H1 (cell line): ENCODE results near the gene AIFM1. TPM values are rescaled to one million over a fixed set of nuclear protein-coding genes. Genes with fewer than 3 reads are reported as not detected.

Experiments
- CTCF ChIA-PET: fragments of 300-600 bp; sonication (Branson Sonifier 250); formaldehyde crosslinking; loops from one replicate; lab custom pipeline; 2021; ENCODE audit not compliant: partially characterized antibody; lab: Charles Lee
- POLR2A ChIA-PET: fragments of 300-600 bp; sonication (Branson Sonifier 250); formaldehyde crosslinking; loops from one replicate; lab custom pipeline; 2021; ENCODE audit warnings: inconsistent platforms; ENCODE audit not compliant: partially characterized antibody; lab: Charles Lee
- DNase-seq, 2 experiments: peaks; one replicate each; pipeline versions ENCODE4 v3.0.0 to v3.0.0-alpha.2; 2010 to 2022; ENCODE audit warnings: low spot score in 2 of 2, low read depth in 1 of 2, mixed read lengths in 1 of 2
- FAIRE-seq: peaks from 2 replicates; lab custom pipeline; 2011; peaks lifted over from hg19 to GRCh38; lab: Jason Lieb, UNC
- H2AFZ ChIP-seq: 2 replicates; pipeline ENCODE4 v1.8.1; 2012; ENCODE audit warnings: low read length, inconsistent platforms
- H2AK5ac ChIP-seq: 2 replicates; pipeline ENCODE4 v1.6.1; 2013; ENCODE audit warnings: low read depth, low read length
- H2BK120ac ChIP-seq: replicated peaks from 2 replicates; pipeline ENCODE3; 2013; ENCODE audit warnings: low read depth, low read length, inconsistent platforms
- H2BK12ac ChIP-seq: 2 replicates; pipeline ENCODE4 v1.6.1; 2013; ENCODE audit warnings: low read depth, low read length
- H2BK15ac ChIP-seq: 2 replicates; pipeline ENCODE4 v1.6.1; 2013; ENCODE audit warnings: low read length
- H2BK20ac ChIP-seq: 2 replicates; pipeline ENCODE4 v1.6.1; 2013; ENCODE audit warnings: low read length
- H2BK5ac ChIP-seq: 2 replicates; pipeline ENCODE4 v1.6.1; 2013; ENCODE audit warnings: low read depth, low read length
- H3K14ac ChIP-seq: 2 replicates; pipeline ENCODE4 v1.6.1; 2013; ENCODE audit warnings: inconsistent platforms; ENCODE audit not compliant: insufficient read length
- H3K18ac ChIP-seq: 2 replicates; pipeline ENCODE4 v1.6.1; 2013; ENCODE audit warnings: low read length; ENCODE audit errors: extremely low read depth
- H3K23ac ChIP-seq: 2 replicates; pipeline ENCODE4 v1.6.1; 2013; ENCODE audit warnings: inconsistent platforms; ENCODE audit not compliant: insufficient read length
- H3K23me2 ChIP-seq: 2 replicates; pipeline ENCODE4 v1.6.1; 2013; ENCODE audit warnings: low read depth, low read length
- H3K27ac ChIP-seq: 2 replicates; pipeline ENCODE4 v1.6.1; 2011; ENCODE audit warnings: low read depth, low read length, inconsistent platforms
- H3K27me3 ChIP-seq, 4 experiments: replicated peaks in 1 of 4; 1 replicate in 1 of 4; 2 replicates in 3 of 4; pipeline versions ENCODE4 v1.6.1 to v1.8.1; 2011 to 2013; ENCODE audit warnings: low read length in 3 of 4, mild to moderate bottlenecking in 3 of 4, inconsistent platforms in 2 of 4, mixed read lengths in 2 of 4, moderate library complexity in 1 of 4; ENCODE audit not compliant: control insufficient read depth in 3 of 4, insufficient read depth in 3 of 4; ENCODE audit errors: extremely low read depth in 1 of 4
- H3K36me3 ChIP-seq, 4 experiments: 2 replicates each; pipeline versions ENCODE4 v1.6.1 to v1.8.1; 2011 to 2013; ENCODE audit warnings: mild to moderate bottlenecking in 4 of 4, low read length in 3 of 4, moderate library complexity in 2 of 4, control low read depth in 1 of 4, inconsistent platforms in 1 of 4; ENCODE audit not compliant: insufficient read depth in 4 of 4, control insufficient read depth in 2 of 4
- H3K4ac ChIP-seq: replicated peaks from 2 replicates; pipeline ENCODE3; 2013; ENCODE audit warnings: low read length, low read depth, mixed read lengths, inconsistent platforms; ENCODE audit not compliant: insufficient read length
- H3K4me1 ChIP-seq, 4 experiments: replicated peaks in 1 of 4; 1 replicate in 1 of 4; 2 replicates in 3 of 4; pipeline versions ENCODE4 v1.6.1 to v1.8.1; 2011 to 2013; ENCODE audit warnings: low read length in 3 of 4, inconsistent platforms in 2 of 4, mixed read lengths in 1 of 4; ENCODE audit not compliant: insufficient read depth in 4 of 4, control insufficient read depth in 3 of 4
- H3K4me2 ChIP-seq, 2 experiments: 2 replicates each; pipeline versions ENCODE4 v1.6.1 to v1.8.1; 2011 to 2013; ENCODE audit warnings: low read depth in 2 of 2, low read length in 2 of 2, control low read depth in 1 of 2, inconsistent platforms in 1 of 2, mild to moderate bottlenecking in 1 of 2; ENCODE audit not compliant: insufficient read depth in 1 of 2
- H3K4me3 ChIP-seq, 4 experiments: fragments of 200-600, 300-600 bp in 1 of 4; sonication (generic), shearing (Covaris generic), sonication (Bioruptor Twin) in 1 of 4; 2 replicates each; pipeline versions ENCODE4 v1.5.1 to v1.8.1; 2011 to 2016; ENCODE audit warnings: low read length in 4 of 4, low read depth in 3 of 4, control low read depth in 2 of 4, inconsistent platforms in 2 of 4, mild to moderate bottlenecking in 2 of 4, mixed read lengths in 1 of 4, moderate library complexity in 1 of 4; ENCODE audit not compliant: insufficient read depth in 2 of 4; ENCODE audit errors: extremely low read depth in 1 of 4
- H3K56ac ChIP-seq: replicated peaks from 2 replicates; pipeline ENCODE3; 2013; ENCODE audit warnings: low read depth, mild to moderate bottlenecking, mixed read lengths, low read length, inconsistent platforms; ENCODE audit not compliant: insufficient read length
- H3K79me1 ChIP-seq: 2 replicates; pipeline ENCODE4 v1.6.1; 2013; ENCODE audit warnings: low read depth, low read length, control low read depth
- H3K79me2 ChIP-seq, 2 experiments: 2 replicates each; pipeline versions ENCODE4 v1.6.1 to v1.8.1; 2012 to 2013; ENCODE audit warnings: low read length in 2 of 2, mild to moderate bottlenecking in 2 of 2, inconsistent platforms in 1 of 2; ENCODE audit not compliant: insufficient read depth in 2 of 2, control insufficient read depth in 1 of 2
- H3K9ac ChIP-seq, 4 experiments: replicated peaks in 1 of 4; 1 replicate in 1 of 4; 2 replicates in 3 of 4; pipeline versions ENCODE4 v1.6.1 to v1.8.1; 2011 to 2013; ENCODE audit warnings: low read depth in 3 of 4, low read length in 3 of 4, control low read depth in 2 of 4, mild to moderate bottlenecking in 2 of 4, moderate library complexity in 2 of 4, inconsistent platforms in 1 of 4; ENCODE audit errors: extremely low read depth in 1 of 4
- H3K9me3 ChIP-seq, 2 experiments: 2 replicates each; pipeline versions ENCODE4 v1.6.1 to v1.8.1; 2012 to 2013; ENCODE audit warnings: mild to moderate bottlenecking in 2 of 2, moderate library complexity in 2 of 2, control low read depth in 1 of 2, inconsistent platforms in 1 of 2, low read depth in 1 of 2, low read length in 1 of 2, mixed read lengths in 1 of 2; ENCODE audit not compliant: insufficient read depth in 2 of 2
- H4K20me1 ChIP-seq, 2 experiments: replicated peaks in 1 of 2; 2 replicates each; pipeline versions ENCODE3 to v1.8.1; 2011 to 2013; ENCODE audit warnings: inconsistent platforms in 2 of 2, low read length in 2 of 2, mild to moderate bottlenecking in 1 of 2; ENCODE audit not compliant: insufficient read depth in 2 of 2, control insufficient read depth in 1 of 2
- H4K5ac ChIP-seq: 2 replicates; pipeline ENCODE4 v1.6.1; 2013; ENCODE audit warnings: low read length, low read depth, mixed read lengths, inconsistent platforms; ENCODE audit not compliant: insufficient read length
- H4K8ac ChIP-seq: 2 replicates; pipeline ENCODE4 v1.8.0; 2013; ENCODE audit warnings: mild to moderate bottlenecking, moderate library complexity, low read length, inconsistent platforms; ENCODE audit not compliant: insufficient read depth; ENCODE audit errors: extremely low read depth
- H4K91ac ChIP-seq: replicated peaks from 2 replicates; pipeline ENCODE3; 2013; ENCODE audit warnings: low read length, mixed read lengths, inconsistent platforms; ENCODE audit not compliant: insufficient read length
- BRCA1 ChIP-seq: IDR thresholded peaks from 2 replicates; pipeline ENCODE4 v1.6.1; 2012; ENCODE audit warnings: low read depth, low read length, improper control_type of control experiment
- E2F6 ChIP-seq: IDR thresholded peaks from 2 replicates; pipeline ENCODE4 v1.6.1; 2012; ENCODE audit warnings: inconsistent platforms
- EP300 ChIP-seq, 2 experiments: IDR thresholded peaks; 1 replicate in 1 of 2; 2 replicates in 1 of 2; pipeline ENCODE4 v1.6.1; 2011 to 2012; ENCODE audit warnings: low read depth in 2 of 2, low read length in 2 of 2, mild to moderate bottlenecking in 2 of 2, borderline replicate concordance in 1 of 2, inconsistent platforms in 1 of 2, moderate library complexity in 1 of 2
- KDM1A ChIP-seq: fragments of 200-600, 300-600 bp; sonication (generic); IDR thresholded peaks from 2 replicates; pipeline ENCODE4 v1.7.1; 2016; ENCODE audit warnings: mild to moderate bottlenecking, low read length, borderline replicate concordance
- MAFK ChIP-seq: IDR thresholded peaks from 2 replicates; pipeline ENCODE4 v1.6.1; 2012; ENCODE audit warnings: low read depth, mild to moderate bottlenecking, improper control_type of control experiment, low read length
- RNF2 ChIP-seq: fragments of 200-900, 300-1000 bp; sonication (generic); IDR thresholded peaks from 2 replicates; pipeline ENCODE4 v1.7.1; 2016; ENCODE audit warnings: borderline replicate concordance, low read depth, mild to moderate bottlenecking, antibody characterized with exemption, low read length; ENCODE audit not compliant: poor library complexity, severe bottlenecking; ENCODE audit errors: missing control alignments
- SIRT6 ChIP-seq: IDR thresholded peaks from one replicate; pipeline ENCODE4 v1.7.1; 2012; ENCODE audit warnings: low read length, inconsistent platforms
- SP2 ChIP-seq: IDR thresholded peaks from 2 replicates; pipeline ENCODE4 v1.6.1; 2012; ENCODE audit warnings: mild to moderate bottlenecking, low read length, inconsistent platforms
- WGBS, 2 experiments: shearing (Covaris generic) in 1 of 2; methylation state at CpG; one replicate each; pipeline versions ENCODE4 v1.1.6 to v1.1.7; 2013 to 2015; ENCODE audit warnings: low lambda C conversion rate in 2 of 2, mixed read lengths in 2 of 2, inconsistent platforms in 1 of 2, low coverage in 1 of 2, missing lambda C conversion rate in 1 of 2; ENCODE audit not compliant: insufficient replicate concordance in 2 of 2, insufficient coverage in 1 of 2, insufficient read length in 1 of 2; ENCODE audit errors: extremely low coverage in 1 of 2, missing lambda C conversion rate in 1 of 2; 5-methylcytosine and 5-hydroxymethylcytosine counted together
- polyA plus RNA-seq, 7 experiments: library from polyadenylated mRNA; depleted of rRNA in 3 of 7; stranded (reverse) in 5 of 7; unstranded in 2 of 7; fragments of >200 nt in 5 of 7; fragments of 200-250 nt in 2 of 7; gene quantifications; 1 replicate in 5 of 7; 2 replicates in 1 of 7; 4 replicates in 1 of 7; pipeline versions ENCODE4 v1.2.1 to v1.2.3, GENCODE V29; 2011 to 2013; ENCODE audit warnings: missing spikeins in 2 of 7, mixed read lengths in 2 of 7
- total RNA-seq: library from RNA; stranded (reverse); fragmentation: NEBNext Ultra II Directional; extraction: Animal tissue kit (Norgen Biotek cat#: 25700); gene quantifications from 2 replicates; pipeline ENCODE4 v1.2.1, GENCODE V29; 2021
- TF ChIP-seq, protein P1 (sequence below), 3 experiments: IDR thresholded peaks; 1 replicate in 2 of 3; 2 replicates in 1 of 3; pipeline versions ENCODE4 v1.5.1 to v1.6.1; 2011; ENCODE audit warnings: low read length in 3 of 3, mild to moderate bottlenecking in 3 of 3, inconsistent platforms in 2 of 3, low read depth in 1 of 3, moderate library complexity in 1 of 3; ENCODE audit not compliant: insufficient read depth in 1 of 3; ENCODE audit errors: control extremely low read depth in 1 of 3

Gene AIFM1
- total and polyA plus RNA-seq, 2 of the 8 experiments (the other 6 are each of a cell fraction or from before 2014, with no cell fraction given), result 34.1 to 55.4 TPM

GRCh38 chrX:130179579-130180215 lies 14.1 kb upstream of the AIFM1 start:
- Histone ChIP-seq H2BK5ac (no peak overlapping the region), H2BK12ac (no peak overlapping the region), H3K4ac (no peak overlapping the region), H3K9ac (no peak overlapping the region), H2AFZ (no peak overlapping the region), H2BK120ac (no peak overlapping the region), H3K9me3 (no peaks in the 10 kb centered on the region), H3K56ac (no peak overlapping the region), H3K4me2 (no peak overlapping the region), H3K36me3 (no peaks in the 10 kb centered on the region), H4K8ac (no peak overlapping the region), H3K4me1 (no peaks in the 10 kb centered on the region), H4K20me1 (no peaks in the 10 kb centered on the region), H3K79me1 (no peaks in the 10 kb centered on the region), H3K14ac (no peak overlapping the region), H2BK15ac (no peak overlapping the region), H3K27me3 (no peaks in the 10 kb centered on the region), H3K18ac (no peak overlapping the region), H3K4me3 (no peak overlapping the region), H3K23me2 (no peaks in the 10 kb centered on the region), H3K79me2 (no peaks in the 10 kb centered on the region), H3K27ac (no peak overlapping the region), H4K5ac (no peak overlapping the region), H2BK20ac (no peak overlapping the region), H3K23ac (no peak overlapping the region), H4K91ac (no peak overlapping the region), H2AK5ac (no peak overlapping the region)
- FAIRE-seq, result no peak
- no peak for DNase-seq
- POLR2A ChIA-PET, result interaction anchor here (0.8 kb wide), 1 partner anchor 49 kb away, joined by 3 read pairs; no protein-coding TSS in a partner anchor
- WGBS, 2 experiments, result 84% methylated on average over 5 of the region's 7 CpGs; no CpG with 5 or more reads in 1 of the 2 experiments
- CTCF ChIA-PET, result interaction anchor here (0.6 to 2.3 kb wide), 4 partner anchors 9 to 82 kb away, joined by 3 to 7 read pairs (median 4); no protein-coding TSS in a partner anchor
- TF ChIP-seq, protein P1, sequence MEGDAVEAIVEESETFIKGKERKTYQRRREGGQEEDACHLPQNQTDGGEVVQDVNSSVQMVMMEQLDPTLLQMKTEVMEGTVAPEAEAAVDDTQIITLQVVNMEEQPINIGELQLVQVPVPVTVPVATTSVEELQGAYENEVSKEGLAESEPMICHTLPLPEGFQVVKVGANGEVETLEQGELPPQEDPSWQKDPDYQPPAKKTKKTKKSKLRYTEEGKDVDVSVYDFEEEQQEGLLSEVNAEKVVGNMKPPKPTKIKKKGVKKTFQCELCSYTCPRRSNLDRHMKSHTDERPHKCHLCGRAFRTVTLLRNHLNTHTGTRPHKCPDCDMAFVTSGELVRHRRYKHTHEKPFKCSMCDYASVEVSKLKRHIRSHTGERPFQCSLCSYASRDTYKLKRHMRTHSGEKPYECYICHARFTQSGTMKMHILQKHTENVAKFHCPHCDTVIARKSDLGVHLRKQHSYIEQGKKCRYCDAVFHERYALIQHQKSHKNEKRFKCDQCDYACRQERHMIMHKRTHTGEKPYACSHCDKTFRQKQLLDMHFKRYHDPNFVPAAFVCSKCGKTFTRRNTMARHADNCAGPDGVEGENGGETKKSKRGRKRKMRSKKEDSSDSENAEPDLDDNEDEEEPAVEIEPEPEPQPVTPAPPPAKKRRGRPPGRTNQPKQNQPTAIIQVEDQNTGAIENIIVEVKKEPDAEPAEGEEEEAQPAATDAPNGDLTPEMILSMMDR (IDR thresholded peaks at IDR 0.05; ENCODE audit: control extremely low read depth in 1 of 3, insufficient read depth in 1 of 3, low read depth in 1 of 3, low read length in 3 of 3), result no peak
- TF ChIP-seq EP300 (IDR thresholded peaks at IDR 0.05; ENCODE audit: borderline replicate concordance in 1 of 2, low read depth in 2 of 2, low read length in 2 of 2), result no peak
- no peak for TF ChIP-seq SP2
- no peak for TF ChIP-seq RNF2
- no peak for TF ChIP-seq E2F6
- no peak for TF ChIP-seq BRCA1
- TF ChIP-seq MAFK, result no peak
- TF ChIP-seq KDM1A, result no peak
- TF ChIP-seq SIRT6, result no peak
